Measurements from ENCODE around the gene SYT11.

- TF ChIP-seq CTCF (IDR thresholded peaks at IDR 0.05; ENCODE audit: poor library complexity) (no peak), EZH2phosphoT487 (IDR thresholded peaks at IDR 0.05; ENCODE audit: low read depth, severe bottlenecking, unreplicated experiment) (no peak)
Observed at GRCh38 chr1:155932487-155932886, 73.1 kb downstream of the SYT11 start.
